SK-N-SH treated with all-trans-retinoic acid at 6 μM for 48 hours (cell line): ENCODE results near the gene CHST8.

Source experiments
- ATAC-seq: fragments of 200-7000 bp; cut with Tn5 transposase; 3 replicates; pipeline ENCODE4 v1.9.1; 2020; ENCODE audit warnings: mild to moderate bottlenecking, moderate library complexity
- ARNTL ChIP-seq: fragments of 450-650 bp; formaldehyde crosslinking; IDR thresholded peaks from 2 replicates; pipeline ENCODE4 v1.5.0; 2020; ENCODE audit warnings: low read depth, mild to moderate bottlenecking, moderate library complexity, borderline replicate concordance
- BACH2 ChIP-seq: fragments of 250-450 bp; sonication (Bioruptor Pico); IDR thresholded peaks from 2 replicates; pipeline ENCODE4 v1.9.0; 2021; ENCODE audit warnings: mild to moderate bottlenecking, borderline replicate concordance
- CREB5 ChIP-seq: fragments of 250-450 bp; sonication (Bioruptor Pico); IDR thresholded peaks from 2 replicates; pipeline ENCODE4 v1.5.1; 2020; ENCODE audit warnings: low read depth, mild to moderate bottlenecking, moderate library complexity
- CSDC2 ChIP-seq: fragments of 250-450 bp; sonication (Bioruptor Pico); IDR thresholded peaks from 2 replicates; pipeline ENCODE4 v1.5.0; 2020; ENCODE audit warnings: mild to moderate bottlenecking, moderate library complexity
- CSRNP3 ChIP-seq: fragments of 250-450 bp; sonication (Bioruptor Pico); IDR thresholded peaks from 2 replicates; pipeline ENCODE4 v1.5.1; 2021; ENCODE audit warnings: mild to moderate bottlenecking, moderate library complexity
- ESRRG ChIP-seq: fragments of 250-450 bp; sonication (Bioruptor Pico); IDR thresholded peaks from 2 replicates; pipeline ENCODE4 v1.6.1; 2021; ENCODE audit warnings: mild to moderate bottlenecking
- GLIS3 ChIP-seq: fragments of 250-450 bp; sonication (Bioruptor Pico); IDR thresholded peaks from 2 replicates; pipeline ENCODE4 v1.5.0; 2020; ENCODE audit warnings: mild to moderate bottlenecking, moderate library complexity
- ISL1 ChIP-seq: fragments of 250-450 bp; sonication (Bioruptor Pico); IDR thresholded peaks from 2 replicates; pipeline ENCODE4 v2.1.2; 2022; ENCODE audit warnings: mild to moderate bottlenecking, moderate library complexity
- OSR1 ChIP-seq: fragments of 250-450 bp; sonication (Bioruptor Pico); IDR thresholded peaks from 2 replicates; pipeline ENCODE4 v1.8.0; 2022; ENCODE audit warnings: moderate library complexity, mild to moderate bottlenecking, inconsistent platforms
- PATZ1 ChIP-seq: fragments of 250-450 bp; sonication (Bioruptor Pico); IDR thresholded peaks from 2 replicates; pipeline ENCODE4 v1.8.0; 2020; ENCODE audit warnings: mild to moderate bottlenecking, moderate library complexity, borderline replicate concordance
- POU6F1 ChIP-seq: fragments of 250-450 bp; sonication (Bioruptor Pico); IDR thresholded peaks from 2 replicates; pipeline ENCODE4 v1.8.0; 2021; ENCODE audit warnings: low read depth, mild to moderate bottlenecking, moderate library complexity, borderline replicate concordance
- PPARA ChIP-seq: fragments of 250-450 bp; sonication (Bioruptor Pico); IDR thresholded peaks from 2 replicates; pipeline ENCODE4 v1.5.0; 2020; ENCODE audit warnings: mild to moderate bottlenecking, borderline replicate concordance
- RARB ChIP-seq: fragments of 250-450 bp; sonication (Bioruptor Pico); IDR thresholded peaks from 2 replicates; pipeline ENCODE4 v1.8.0; 2021; ENCODE audit warnings: mild to moderate bottlenecking, moderate library complexity
- TCF4 ChIP-seq: fragments of 250-450 bp; sonication (Bioruptor Pico); IDR thresholded peaks from 2 replicates; pipeline ENCODE4 v1.8.0; 2021; ENCODE audit warnings: mild to moderate bottlenecking, moderate library complexity, borderline replicate concordance
- TOX ChIP-seq: fragments of 250-450 bp; sonication (Bioruptor Pico); IDR thresholded peaks from 2 replicates; pipeline ENCODE4 v1.8.0; 2021; ENCODE audit warnings: mild to moderate bottlenecking, moderate library complexity, borderline replicate concordance
- TSHZ2 ChIP-seq: fragments of 250-450 bp; sonication (Bioruptor Pico); IDR thresholded peaks from 2 replicates; pipeline ENCODE4 v1.5.0; 2020; ENCODE audit warnings: mild to moderate bottlenecking, moderate library complexity
- ZC3H10 ChIP-seq: fragments of 250-450 bp; sonication (Bioruptor Pico); IDR thresholded peaks from 2 replicates; pipeline ENCODE4 v1.5.1; 2021; ENCODE audit warnings: mild to moderate bottlenecking, moderate library complexity
- ZFP3 ChIP-seq: fragments of 250-450 bp; sonication (Bioruptor Pico); IDR thresholded peaks from 2 replicates; pipeline ENCODE4 v1.5.0; 2020; ENCODE audit warnings: mild to moderate bottlenecking, moderate library complexity
- ZFP30 ChIP-seq: fragments of 450-650 bp; formaldehyde crosslinking; IDR thresholded peaks from 2 replicates; pipeline ENCODE4 v1.5.0; 2022; ENCODE audit warnings: mild to moderate bottlenecking, moderate library complexity
- ZNF565 ChIP-seq: fragments of 450-650 bp; formaldehyde crosslinking; conservative IDR thresholded peaks from 2 replicates; pipeline ENCODE4 v1.5.0; 2020; ENCODE audit warnings: low read depth, mild to moderate bottlenecking, moderate library complexity
- ZNF70 ChIP-seq: fragments of 450-650 bp; formaldehyde crosslinking; IDR thresholded peaks from 2 replicates; pipeline ENCODE4 v1.5.0; 2020; ENCODE audit warnings: mild to moderate bottlenecking, moderate library complexity
- ZNF8 ChIP-seq: fragments of 450-650 bp; formaldehyde crosslinking; IDR thresholded peaks from 2 replicates; pipeline ENCODE4 v1.5.0; 2020; ENCODE audit warnings: mild to moderate bottlenecking, moderate library complexity

Gene CHST8

GRCh38 chr19:33681081-33681680 is 59.4 kb downstream of the CHST8 start (continued):
- no peak for TF ChIP-seq PATZ1
- TF ChIP-seq GLIS3 (CRISPR knock-in tag) = no peak
- no peak for TF ChIP-seq RARB
- no peak for TF ChIP-seq ZNF565

DNA sequence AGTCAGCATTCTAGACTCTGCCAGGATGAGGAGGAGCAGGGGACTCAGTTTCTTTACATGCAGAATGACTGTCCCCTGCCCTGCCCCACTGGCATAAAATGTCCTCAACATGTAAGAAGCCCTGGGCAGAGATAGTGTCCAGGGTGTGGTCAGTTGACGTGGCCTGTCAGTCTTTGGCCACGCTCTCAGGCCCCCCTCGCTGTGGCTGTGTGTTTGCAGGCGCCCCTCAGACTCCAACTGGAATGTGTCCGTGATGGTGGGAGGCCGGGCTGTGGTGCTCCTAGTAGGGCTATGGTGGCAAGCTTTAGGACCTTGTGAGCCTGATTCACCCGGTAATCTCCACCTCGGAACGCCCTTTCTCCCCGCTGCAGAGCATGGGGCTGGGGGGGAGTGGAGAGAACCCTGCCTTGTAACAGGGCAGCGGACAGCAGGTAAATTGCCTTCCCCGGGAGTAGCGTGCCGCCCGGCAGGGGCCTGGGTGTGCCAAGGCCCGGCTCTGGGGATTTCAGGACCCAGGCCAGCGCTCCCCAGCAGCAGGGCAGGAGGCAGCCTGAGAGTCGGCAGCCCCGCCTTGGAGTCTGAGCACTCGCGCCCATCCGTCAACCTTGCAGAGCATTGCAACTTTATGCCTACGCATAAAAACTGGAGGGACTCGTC is 62.3 kb downstream of the CHST8 start:
- TF ChIP-seq ARNTL (CRISPR knock-in tag) (no peak), POU6F1 (no peak), CREB5 (CRISPR knock-in tag) (no peak), ZNF8 (CRISPR knock-in tag) (no peak), TOX (CRISPR knock-in tag) (no peak), ZFP30 (CRISPR knock-in tag) (no peak), ISL1 (CRISPR knock-in tag) (no peak), ZFP3 (CRISPR knock-in tag) (no peak), ESRRG (CRISPR knock-in tag) (no peak), CSDC2 (CRISPR knock-in tag) (no peak)
- ATAC-seq = no peak

DNA sequence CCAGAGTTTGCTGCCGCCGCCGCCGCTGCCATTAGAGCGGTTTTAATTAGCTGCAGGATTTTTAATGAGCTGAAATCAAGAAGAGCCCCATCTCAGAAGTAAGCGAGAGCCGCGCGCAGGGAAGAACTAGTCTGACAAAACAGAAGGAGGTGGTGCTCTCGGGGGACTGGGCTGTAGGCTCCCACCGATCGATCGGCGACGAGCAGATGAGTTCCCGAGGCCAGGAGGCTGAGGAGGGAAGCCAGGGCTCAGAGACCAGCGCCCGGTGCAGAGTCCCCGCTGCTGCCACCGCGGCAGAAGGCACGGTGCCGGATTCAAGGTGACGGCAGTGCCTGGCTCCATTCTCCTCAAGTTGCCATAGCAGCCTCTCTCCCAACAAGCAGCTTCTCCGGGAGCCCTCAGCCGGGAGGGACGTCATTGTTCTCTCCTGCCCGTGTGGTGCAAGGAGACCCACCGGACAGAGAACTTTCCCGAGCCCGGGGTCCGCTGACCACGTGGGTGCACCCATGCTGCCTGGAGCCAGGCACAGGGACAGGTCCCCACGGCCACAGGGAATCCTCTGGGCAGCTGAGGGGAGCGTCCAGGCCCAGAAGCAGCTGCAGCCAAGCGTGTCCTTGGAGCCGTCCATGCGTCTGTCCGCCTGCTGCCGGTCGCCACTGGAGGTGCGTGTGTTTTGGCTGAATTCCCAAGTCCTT is 62.9 kb downstream of the CHST8 start:
- no peak for ATAC-seq
- TF ChIP-seq CSDC2 (CRISPR knock-in tag) = no peak
- TF ChIP-seq TSHZ2 = no peak
- no peak for TF ChIP-seq ZNF70
- no peak for TF ChIP-seq POU6F1
- no peak for TF ChIP-seq ESRRG (CRISPR knock-in tag)
- no peak for TF ChIP-seq CSRNP3 (CRISPR knock-in tag)
- TF ChIP-seq ZC3H10 (CRISPR knock-in tag) = no peak
- TF ChIP-seq ZNF565 = no peak
- no peak for TF ChIP-seq ZFP3 (CRISPR knock-in tag)
- no peak for TF ChIP-seq GLIS3 (CRISPR knock-in tag)
- TF ChIP-seq PPARA (CRISPR knock-in tag) = no peak
- TF ChIP-seq OSR1 (CRISPR knock-in tag) = no peak
- TF ChIP-seq ZFP30 (CRISPR knock-in tag) = no peak
- no peak for TF ChIP-seq RARB
- no peak for TF ChIP-seq TCF4 (CRISPR knock-in tag)
- no peak for TF ChIP-seq CREB5 (CRISPR knock-in tag)
- TF ChIP-seq ZNF8 (CRISPR knock-in tag) = no peak
- no peak for TF ChIP-seq TOX (CRISPR knock-in tag)
- no peak for TF ChIP-seq ISL1 (CRISPR knock-in tag)
- no peak for TF ChIP-seq BACH2
